Lower leg skin (tissue), 4 donors: ENCODE results near the gene NEU1. TPM values are rescaled to one million over a fixed set of nuclear protein-coding genes. Genes with fewer than 3 reads are reported as not detected.
"Not testable (repeated sequence)": the region's sequence is repeated elsewhere in the genome, so short reads cannot be mapped to it uniquely, and the experiment has no call there.

Experiments used
- DNase-seq, 2 donors: peaks; one replicate each; pipeline ENCODE4 v3.0.0-alpha.2; 2019; ENCODE audit warnings: low spot score in 2 of 2
- H3K4me3 ChIP-seq: fragments of 200-600 bp; sonication (generic); 2 replicates; pipeline ENCODE4 v1.5.1; 2017; ENCODE audit warnings: mild to moderate bottlenecking, low read depth; ENCODE audit not compliant: poor library complexity, severe bottlenecking
- CTCF ChIP-seq, 3 donors: fragments of 450-650 bp; IDR thresholded peaks; one replicate each; pipeline ENCODE4 v1.5.1; 2016; ENCODE audit warnings: antibody characterized with exemption in 3 of 3, mild to moderate bottlenecking in 3 of 3, moderate library complexity in 2 of 3
- POLR2A ChIP-seq, 2 donors: fragments of 450-650 bp; IDR thresholded peaks; one replicate each; pipeline ENCODE4 v1.6.1; 2016 to 2017; ENCODE audit warnings: antibody characterized with exemption in 2 of 2, mild to moderate bottlenecking in 1 of 2, moderate library complexity in 1 of 2
- WGBS, 2 donors: methylation state at CpG; one replicate each; pipeline ENCODE4 v1.1.5; 2018; 5-methylcytosine and 5-hydroxymethylcytosine counted together
- intact Hi-C: fragments of 100-400 bp; cut with DNase I; formaldehyde crosslinking; loops from one replicate; pipeline ENCODE4 v1.15.0; 2023; ENCODE audit warnings: low total_unique reads
- total RNA-seq, 4 donors: library from RNA; depleted of rRNA; stranded (reverse); fragments of >200 nt; gene quantifications; one replicate each; pipeline ENCODE4 v1.1.0, GENCODE V29; 2016

NEU1 gene
- total RNA-seq, result 10 to 100 TPM; 29.1 to 47.6 (median 39.6) TPM

- peak within 1 kb of the TSS; percentile 53 for H3K4me3 ChIP-seq
- TF ChIP-seq CTCF (IDR thresholded peaks at IDR 0.05) (no peak), POLR2A (IDR thresholded peaks at IDR 0.05) (peak in 1 of 2 donors; percentile 89)
- 1% methylated on average over 53 to 64 of the region's 64 CpGs for WGBS, 2 donors
- intact Hi-C loops, result no loop called here
- peak; percentile 100 for DNase-seq
These were observed at the start of gene NEU1 for GRCh38 chr6:31862344-31863235. NEU1 (minus strand) TSS chr6:31862821; CDS start chr6:31862776, 45 bp downstream.

- intact Hi-C loops, result no loop called here
- no peak for TF ChIP-seq POLR2A (IDR thresholded peaks at IDR 0.05)
- no peak for TF ChIP-seq CTCF (IDR thresholded peaks at IDR 0.05)
- no peak overlapping the region for H3K4me3 ChIP-seq
- 76 to 77% methylated on average over 11 of the region's 11 CpGs for WGBS, 2 donors
- no peak for DNase-seq
These were observed 49.4 kb upstream of the NEU1 start for GRCh38 chr6:31911826-31912585.

GRCh38 chr6:31909298-31909697, 46.7 kb upstream of the NEU1 start:
- intact Hi-C loops, H3K4me3 ChIP-seq, DNase-seq: not testable (repeated sequence)
- WGBS, 2 donors, result 79 to 83% methylated on average over 7 of the region's 7 CpGs

- TF ChIP-seq POLR2A (IDR thresholded peaks at IDR 0.05), result no peak
- no peak overlapping the region for H3K4me3 ChIP-seq
- DNase-seq, result no peak
- WGBS, 2 donors, result 61 to 64% methylated on average over 4 of the region's 4 CpGs
- intact Hi-C loops, result no loop called here
These were observed 46.2 kb upstream of the NEU1 start for GRCh38 chr6:31908791-31909190.

GRCh38 chr6:31908255-31908654, 45.6 kb upstream of the NEU1 start:
- DNase-seq, H3K4me3 ChIP-seq, intact Hi-C loops: not testable (repeated sequence)
- 82 to 91% methylated on average over 5 of the region's 5 CpGs for WGBS, 2 donors

GRCh38 chr6:31907158-31907813, 44.7 kb upstream of the NEU1 start:
- intact Hi-C loops, result no loop called here
- no peak for TF ChIP-seq POLR2A (IDR thresholded peaks at IDR 0.05)
- 54 to 57% methylated on average over 7 of the region's 7 CpGs for WGBS, 2 donors
- no peak for DNase-seq
- H3K4me3 ChIP-seq, result no peak overlapping the region

GRCh38 chr6:31906727-31907126, 44.1 kb upstream of the NEU1 start:
- DNase-seq, H3K4me3 ChIP-seq, intact Hi-C loops: not testable (repeated sequence)
- 78 to 85% methylated on average over 8 of the region's 8 CpGs for WGBS, 2 donors

- no peak overlapping the region for H3K4me3 ChIP-seq
- no peak for DNase-seq
- no peak for TF ChIP-seq POLR2A (IDR thresholded peaks at IDR 0.05)
- TF ChIP-seq CTCF (IDR thresholded peaks at IDR 0.05), result no peak
- 33 to 41% methylated on average over 4 of the region's 4 CpGs for WGBS, 2 donors
- intact Hi-C loops, result no loop called here
These were observed 43.5 kb upstream of the NEU1 start for GRCh38 chr6:31906122-31906521.
